HG03097 (cell line): ENCODE data around the gene DNAJB12.
"Not testable (repeated sequence)": the region's sequence is repeated elsewhere in the genome, so short reads cannot be mapped to it uniquely, and the experiment has no call there.

Source experiments
- ATAC-seq: cut with Tn5 transposase; IDR thresholded peaks from one replicate; pipeline ENCODE4 v1.9.1; 2021; ENCODE audit not compliant: unreplicated experiment, low FRiP score

The DNAJB12 gene

GRCh38 chr10:72297281-72297804 lies 57.4 kb downstream of the DNAJB12 start:
- ATAC-seq = peak; percentile 55

GRCh38 chr10:72296829-72297280 lies 57.9 kb downstream of the DNAJB12 start:
- not testable (repeated sequence) for ATAC-seq

DNA sequence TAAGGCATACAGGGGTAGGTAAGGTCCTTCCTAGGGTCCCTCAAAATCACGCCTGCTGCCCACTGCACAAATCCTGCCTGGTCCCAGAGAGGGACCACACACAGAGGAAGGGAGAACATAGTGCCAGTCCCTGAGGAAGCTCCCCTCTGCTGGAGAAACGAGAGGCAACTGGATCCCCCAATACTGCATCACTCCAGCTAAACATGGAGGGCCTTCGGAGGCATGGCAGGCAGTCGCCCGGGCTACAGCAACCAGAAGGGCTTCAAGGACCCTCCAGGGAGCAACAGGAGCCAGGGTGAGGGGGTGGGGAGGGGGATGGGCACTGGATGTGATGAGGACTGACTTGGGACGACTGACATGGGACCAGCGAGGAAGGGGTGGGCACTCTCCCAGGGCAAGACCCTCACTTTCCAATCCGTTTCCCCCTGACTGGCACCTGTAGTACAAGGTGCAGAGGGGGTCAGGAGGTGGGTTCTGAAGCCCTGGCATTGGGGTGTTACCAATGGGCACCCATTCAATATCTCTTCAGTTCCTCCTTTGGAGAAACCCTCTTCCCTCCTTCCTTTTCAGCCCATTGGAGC lies 59.3 kb downstream of the DNAJB12 start:
- no peak for ATAC-seq

DNA sequence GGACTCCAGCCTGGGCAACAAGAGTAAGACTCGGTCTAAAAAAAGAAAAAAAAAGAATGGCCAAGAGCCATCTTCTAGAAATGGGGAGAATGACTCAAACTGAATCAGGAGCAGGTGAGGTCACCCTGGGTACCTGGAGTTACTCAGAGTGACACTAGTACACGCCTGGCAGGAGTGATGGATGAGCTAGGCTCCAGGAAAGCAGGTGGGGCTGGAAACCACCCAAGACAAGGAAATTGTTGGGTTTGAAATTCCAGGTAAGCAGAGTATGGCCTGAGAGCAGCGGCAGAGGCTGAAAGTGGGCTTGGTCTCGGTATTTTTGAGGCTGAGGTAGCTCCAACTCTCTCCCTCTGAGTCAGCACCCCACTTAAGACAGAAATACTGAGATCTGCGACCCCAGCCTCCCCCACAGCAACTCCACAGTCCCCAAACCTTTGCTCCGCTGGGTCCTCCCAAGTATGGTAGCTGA lies 62.5 kb downstream of the DNAJB12 start:
- no peak for ATAC-seq

DNA sequence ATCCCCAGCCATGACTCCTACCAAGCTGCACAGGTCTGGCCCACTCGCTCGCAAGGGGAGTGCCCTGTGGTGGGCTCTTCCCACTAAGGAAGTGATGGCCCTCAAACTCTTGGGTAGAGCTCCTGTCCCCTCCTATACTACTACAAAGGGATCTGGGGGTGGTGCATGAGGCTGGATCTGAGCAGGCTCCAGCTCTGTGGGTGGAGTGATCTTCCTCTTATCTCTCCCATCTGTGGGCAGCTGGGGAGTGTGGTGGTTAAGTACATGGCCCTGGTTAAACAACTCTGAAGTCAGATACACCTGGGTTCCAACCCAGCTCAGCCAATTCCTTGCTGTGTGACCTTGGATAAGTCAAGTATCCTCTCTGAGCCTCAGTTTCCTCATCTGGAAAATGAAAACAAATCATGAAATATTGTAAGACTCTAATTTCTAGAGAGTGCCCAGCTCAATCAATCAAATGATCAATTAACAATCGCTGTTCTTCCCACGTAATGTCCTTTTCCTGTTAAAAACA lies 63.6 kb downstream of the DNAJB12 start:
- no peak for ATAC-seq

- no peak for ATAC-seq
Measured at GRCh38 chr10:72285972-72286521, 68.7 kb downstream of the DNAJB12 start.

DNA sequence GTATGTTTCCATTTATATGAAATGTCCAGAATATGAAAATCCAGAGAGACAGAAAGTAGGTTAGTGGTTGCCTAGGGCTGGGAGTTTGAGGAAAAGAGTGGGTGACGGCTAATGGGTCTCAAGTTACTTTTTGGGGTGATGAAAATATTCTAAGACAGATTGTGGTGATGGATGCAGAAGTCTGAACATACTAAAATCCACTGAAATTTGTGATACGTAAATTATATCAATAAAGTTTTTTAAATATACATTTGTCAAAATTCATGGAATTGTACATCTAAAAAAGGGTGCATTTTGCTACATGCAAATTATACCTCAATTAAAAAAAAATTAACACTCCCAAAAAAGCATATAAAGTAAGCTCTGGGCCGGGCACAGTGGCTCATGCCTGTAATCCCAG lies 71.6 kb downstream of the DNAJB12 start:
- ATAC-seq = no peak
